GM12874 (cell line): ENCODE results near the gene LGALS4.

Experiments used
- CTCF ChIP-seq: IDR thresholded peaks from 2 replicates; pipeline ENCODE4 v1.5.1; 2011; ENCODE audit warnings: low read depth, mild to moderate bottlenecking, control low read depth, low read length, moderate library complexity; ENCODE audit not compliant: insufficient read depth

LGALS4 gene

GRCh38 chr19:38786572-38787265 is 26.0 kb downstream of the LGALS4 start:
- no peak for TF ChIP-seq CTCF

- TF ChIP-seq CTCF = no peak
Measured at GRCh38 chr19:38785187-38785699, 27.5 kb downstream of the LGALS4 start.

- no peak for TF ChIP-seq CTCF
Measured at GRCh38 chr19:38784224-38784623, 28.5 kb downstream of the LGALS4 start.

- TF ChIP-seq CTCF = no peak
Measured at GRCh38 chr19:38781058-38781457, 31.7 kb downstream of the LGALS4 start.

- TF ChIP-seq CTCF = no peak
Measured at GRCh38 chr19:38780443-38780842, 32.3 kb downstream of the LGALS4 start.

GRCh38 chr19:38778733-38779132 is 34.0 kb downstream of the LGALS4 start:
- TF ChIP-seq CTCF = no peak

GRCh38 chr19:38774181-38774950 is 38.4 kb downstream of the LGALS4 start:
- no peak for TF ChIP-seq CTCF
